Fibroblast of lung (primary cell): ENCODE data around the gene KRTAP23-1. TPM values are rescaled to one million over a fixed set of nuclear protein-coding genes. Genes with fewer than 3 reads are reported as not detected.

ENCODE experiments used
- DNase-seq, 2 donors: peaks; one replicate each; pipeline versions ENCODE4 v3.0.0 to v3.0.0-alpha.2; 2010; ENCODE audit warnings: low read depth in 2 of 2
- H2AFZ ChIP-seq: 2 replicates; pipeline ENCODE4 v1.5.1; 2012; ENCODE audit warnings: low read length, control low read depth, inconsistent platforms
- H3K27ac ChIP-seq: 2 replicates; pipeline ENCODE4 v1.5.1; 2011; ENCODE audit warnings: low read length, control low read depth; ENCODE audit not compliant: insufficient read depth
- H3K27me3 ChIP-seq: 2 replicates; pipeline ENCODE4 v1.5.1; 2011; ENCODE audit warnings: mild to moderate bottlenecking, low read length; ENCODE audit not compliant: control insufficient read depth, insufficient read depth
- H3K36me3 ChIP-seq: 2 replicates; pipeline ENCODE4 v1.5.1; 2011; ENCODE audit warnings: low read length; ENCODE audit not compliant: control insufficient read depth, insufficient read depth
- H3K4me1 ChIP-seq: 2 replicates; pipeline ENCODE4 v1.5.1; 2011; ENCODE audit warnings: low read length; ENCODE audit not compliant: control insufficient read depth, insufficient read depth; ENCODE audit errors: extremely low read depth
- H3K4me2 ChIP-seq: 2 replicates; pipeline ENCODE4 v1.5.1; 2011; ENCODE audit warnings: low read length, control low read depth; ENCODE audit not compliant: insufficient read depth; ENCODE audit errors: extremely low read depth
- H3K4me3 ChIP-seq, 4 experiments: fragments of 200-600 bp in 1 of 4; sonication (generic) in 1 of 4; replicated peaks in 1 of 4; 2 replicates each; pipeline ENCODE4 v1.5.1; 2011 to 2016; ENCODE audit warnings: low read length in 4 of 4, low read depth in 3 of 4, mild to moderate bottlenecking in 3 of 4, control low read depth in 2 of 4, inconsistent platforms in 1 of 4, mixed read lengths in 1 of 4; ENCODE audit not compliant: insufficient read depth in 1 of 4; ENCODE audit errors: control extremely low read depth in 1 of 4
- H3K79me2 ChIP-seq: 2 replicates; pipeline ENCODE4 v1.5.1; 2012; ENCODE audit warnings: mild to moderate bottlenecking, low read length, inconsistent platforms; ENCODE audit not compliant: control insufficient read depth, insufficient read depth
- H3K9ac ChIP-seq: 2 replicates; pipeline ENCODE4 v1.5.1; 2011; ENCODE audit warnings: mild to moderate bottlenecking, low read length, control low read depth; ENCODE audit not compliant: insufficient read depth
- H3K9me3 ChIP-seq: 2 replicates; pipeline ENCODE4 v1.5.1; 2012; ENCODE audit warnings: low read depth, low read length; ENCODE audit not compliant: control insufficient read depth, insufficient read depth
- H4K20me1 ChIP-seq: 2 replicates; pipeline ENCODE4 v1.5.1; 2011; ENCODE audit warnings: low read length; ENCODE audit not compliant: control insufficient read depth, insufficient read depth; ENCODE audit errors: extremely low read depth
- CTCF ChIP-seq, 2 donors: IDR thresholded peaks in 1 of 2; conservative IDR thresholded peaks in 1 of 2; 1 replicate in 1 of 2; 2 replicates in 1 of 2; pipeline ENCODE4 v1.5.1; 2011 to 2012; ENCODE audit warnings: low read length in 2 of 2, control low read depth in 1 of 2, inconsistent platforms in 1 of 2, low read depth in 1 of 2, mild to moderate bottlenecking in 1 of 2
- EZH2 ChIP-seq: IDR thresholded peaks from 2 replicates; pipeline ENCODE4 v1.5.1; 2012; ENCODE audit warnings: low read length, control low read depth, mild to moderate bottlenecking; ENCODE audit errors: missing control alignments
- polyA plus RNA-seq, 2 donors: library from polyadenylated mRNA; depleted of rRNA in 1 of 2; stranded (reverse) in 1 of 2; unstranded in 1 of 2; fragments of >200 nt; gene quantifications; 2 replicates each; pipeline ENCODE4 v1.2.1, GENCODE V29; 2011 to 2012; ENCODE audit warnings: missing spikeins in 1 of 2
- total RNA-seq: library from RNA; depleted of rRNA; stranded (reverse); fragments of >200 nt; gene quantifications from 2 replicates; pipeline ENCODE4 v1.2.1, GENCODE V29; 2014

KRTAP23-1 gene
- total and polyA plus RNA-seq, 2 donors (not counting 1 experiment from before 2014, with no cell fraction given) = not detected

GRCh38 chr21:30345014-30345413 is 3.4 kb downstream of the KRTAP23-1 start:
- Histone ChIP-seq H3K4me2 (no peak overlapping the region), H3K36me3 (no peaks in the 10 kb centered on the region), H3K9ac (no peak overlapping the region), H3K27ac (no peak overlapping the region), H3K27me3 (no peaks in the 10 kb centered on the region), H3K79me2 (no peaks in the 10 kb centered on the region), H3K4me1 (no peaks in the 10 kb centered on the region), H3K9me3 (no peaks in the 10 kb centered on the region), H3K4me3 (no peak overlapping the region), H4K20me1 (no peaks in the 10 kb centered on the region), H2AFZ (no peak overlapping the region)
- no peak for DNase-seq
- TF ChIP-seq EZH2 (no peak), CTCF (conservative IDR thresholded peaks at IDR 0.05 in 1 of 2, IDR thresholded peaks at IDR 0.05 in 1 of 2; ENCODE audit: low read depth in 1 of 2, low read length in 2 of 2) (no peak)

DNA sequence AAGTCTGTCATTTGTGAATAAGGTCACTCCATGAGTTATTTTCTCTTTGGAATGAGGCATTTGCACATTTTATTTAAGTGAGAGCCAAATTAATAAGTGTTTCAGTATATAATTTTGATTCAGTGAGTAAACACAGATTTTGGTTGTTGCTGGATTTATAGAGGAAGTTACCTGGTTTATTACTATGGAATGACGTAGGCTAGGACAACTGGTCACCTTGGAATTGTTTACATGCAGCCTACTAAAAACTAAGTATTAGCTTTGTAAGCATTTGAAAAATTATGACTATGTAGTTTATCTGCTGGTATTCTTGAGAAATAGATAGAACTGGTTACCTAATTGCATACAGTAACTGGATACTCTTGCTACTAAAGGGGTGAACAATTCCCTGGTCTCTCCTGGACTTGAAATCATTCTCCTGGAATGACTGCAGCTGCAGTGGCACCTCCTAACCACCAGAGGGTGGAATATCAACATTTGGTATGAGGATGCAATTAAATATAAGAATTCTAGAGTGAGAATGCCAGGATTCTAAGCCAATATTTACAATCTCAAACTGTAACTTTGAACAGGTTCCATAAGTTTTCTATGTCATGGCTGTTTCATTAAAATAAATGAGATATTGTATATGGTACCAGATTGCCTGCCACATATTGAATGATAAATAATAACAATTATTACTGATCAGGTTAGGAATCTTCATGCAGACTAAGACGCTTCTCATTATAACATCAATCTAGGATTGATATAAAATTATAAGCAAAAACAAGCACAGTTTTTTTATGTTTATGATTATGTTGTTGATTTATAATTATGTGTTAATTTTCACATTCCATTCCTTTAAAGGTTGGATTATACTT is 7.5 kb downstream of the KRTAP23-1 start:
- no peaks in the 10 kb centered on the region for H3K79me2 ChIP-seq
- no peak overlapping the region for H2AFZ ChIP-seq
- H3K36me3 ChIP-seq = no peaks in the 10 kb centered on the region
- H3K4me2 ChIP-seq = no peak overlapping the region
- H3K9me3 ChIP-seq = no peaks in the 10 kb centered on the region
- no peaks in the 10 kb centered on the region for H3K4me1 ChIP-seq
- TF ChIP-seq CTCF (conservative IDR thresholded peaks at IDR 0.05 in 1 of 2, IDR thresholded peaks at IDR 0.05 in 1 of 2; ENCODE audit: low read depth in 1 of 2, low read length in 2 of 2) = peak; percentile 53 to 63
- no peak for TF ChIP-seq EZH2
- no peak overlapping the region for H3K4me3 ChIP-seq
- no peak overlapping the region for H3K27ac ChIP-seq
- H4K20me1 ChIP-seq = no peaks in the 10 kb centered on the region
- peak; percentile 1 to 5 for DNase-seq
- H3K27me3 ChIP-seq = no peaks in the 10 kb centered on the region
- no peak overlapping the region for H3K9ac ChIP-seq

DNA sequence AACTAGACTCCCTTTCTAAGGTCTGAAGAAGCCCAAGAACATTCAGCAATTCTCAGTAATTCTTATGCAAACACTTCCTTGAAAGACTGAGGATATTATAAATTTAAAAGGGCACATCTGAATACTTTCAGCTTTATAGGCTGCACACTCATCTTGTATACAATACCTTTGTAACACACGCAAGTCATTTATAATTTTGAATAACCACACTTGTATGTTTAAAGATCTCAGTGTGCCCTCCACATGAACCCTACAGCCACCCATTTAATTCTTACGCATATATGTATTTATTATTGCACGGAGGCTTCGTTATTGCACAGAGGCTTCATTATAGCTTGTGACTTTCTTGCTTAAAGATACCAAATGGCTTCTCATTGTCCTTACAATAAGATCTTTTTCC is 9.7 kb downstream of the KRTAP23-1 start:
- H4K20me1 ChIP-seq = no peaks in the 10 kb centered on the region
- no peaks in the 10 kb centered on the region for H3K27me3 ChIP-seq
- no peaks in the 10 kb centered on the region for H3K4me1 ChIP-seq
- DNase-seq = no peak
- no peak overlapping the region for H3K27ac ChIP-seq
- no peaks in the 10 kb centered on the region for H3K79me2 ChIP-seq
- no peak overlapping the region for H2AFZ ChIP-seq
- H3K9ac ChIP-seq = no peak overlapping the region
- H3K4me2 ChIP-seq = no peak overlapping the region
- no peak for TF ChIP-seq CTCF (conservative IDR thresholded peaks at IDR 0.05 in 1 of 2, IDR thresholded peaks at IDR 0.05 in 1 of 2; ENCODE audit: low read depth in 1 of 2, low read length in 2 of 2)
- no peak for TF ChIP-seq EZH2
- H3K36me3 ChIP-seq = no peaks in the 10 kb centered on the region
- H3K4me3 ChIP-seq = no peak overlapping the region
- H3K9me3 ChIP-seq = no peaks in the 10 kb centered on the region
